Fibroblast of the conjunctiva (primary cell): Measurements from ENCODE around the gene ARMC5.
"Not testable (repeated sequence)": the region's sequence is repeated elsewhere in the genome, so short reads cannot be mapped to it uniquely, and the experiment has no call there.

Experiments used
- DNase-seq: peaks from one replicate; pipeline ENCODE4 v3.0.0-alpha.2; 2010; ENCODE audit warnings: low read depth

ARMC5 gene

GRCh38 chr16:31477220-31478216, 18.2 kb downstream of the ARMC5 start:
- no peak for DNase-seq

GRCh38 chr16:31478956-31479355, 19.7 kb downstream of the ARMC5 start:
- no peak for DNase-seq

- DNase-seq, result no peak
Measured at GRCh38 chr16:31479751-31480150, 20.4 kb downstream of the ARMC5 start.

- no peak for DNase-seq
Measured at GRCh38 chr16:31480851-31481536, 21.7 kb downstream of the ARMC5 start.

- DNase-seq, result no peak
Measured at GRCh38 chr16:31483081-31483480, 23.8 kb downstream of the ARMC5 start, which contains the start of gene SLC5A2. Gene SLC5A2 (plus strand): TSS chr16:31483123. CDS start chr16:31483137, 14 bp downstream.

- not testable (repeated sequence) for DNase-seq
Measured at GRCh38 chr16:31484048-31484447, 24.7 kb downstream of the ARMC5 start.

- no peak for DNase-seq
Measured at GRCh38 chr16:31484491-31485171, 25.3 kb downstream of the ARMC5 start.

- no peak for DNase-seq
Measured at GRCh38 chr16:31485571-31485970, 26.3 kb downstream of the ARMC5 start.

- no peak for DNase-seq
Measured at GRCh38 chr16:31486045-31486444, 26.7 kb downstream of the ARMC5 start.

GRCh38 chr16:31487071-31487719, 27.9 kb downstream of the ARMC5 start:
- no peak for DNase-seq

GRCh38 chr16:31487720-31488467, 28.6 kb downstream of the ARMC5 start:
- no peak for DNase-seq

- no peak for DNase-seq
Measured at GRCh38 chr16:31488468-31489297, 29.4 kb downstream of the ARMC5 start.

- no peak for DNase-seq
Measured at GRCh38 chr16:31489298-31489564, 29.9 kb downstream of the ARMC5 start.

- DNase-seq, result no peak
Measured at GRCh38 chr16:31489616-31490584, 30.6 kb downstream of the ARMC5 start.

GRCh38 chr16:31491778-31492418, 32.6 kb downstream of the ARMC5 start:
- no peak for DNase-seq

GRCh38 chr16:31493506-31494125, 34.3 kb downstream of the ARMC5 start:
- DNase-seq, result no peak

- no peak for DNase-seq
Measured at GRCh38 chr16:31496670-31497069, 37.4 kb downstream of the ARMC5 start.

- no peak for DNase-seq
Measured at GRCh38 chr16:31498493-31498892, 39.2 kb downstream of the ARMC5 start.
